SK-N-SH (cell line): Measurements from ENCODE around the gene LTBR.

Experiments
- CTCF ChIP-seq: fragments of 200-600 bp; sonication (generic); IDR thresholded peaks from 2 replicates; pipeline ENCODE4 v1.6.1; 2017; ENCODE audit warnings: antibody characterized with exemption, mild to moderate bottlenecking, moderate library complexity
- ELF1 ChIP-seq: IDR thresholded peaks from 2 replicates; pipeline ENCODE4 v1.4.0; 2012
- EZH2phosphoT487 ChIP-seq: fragments of 200-600 bp; sonication (generic); IDR thresholded peaks from 2 replicates; pipeline ENCODE4 v1.6.1; 2017; ENCODE audit warnings: low read depth, mixed run types, mild to moderate bottlenecking, antibody characterized with exemption, moderate library complexity, borderline replicate concordance
- JUND ChIP-seq: IDR thresholded peaks from 2 replicates; pipeline ENCODE4 v1.4.0; 2012
- MAX ChIP-seq: IDR thresholded peaks from 2 replicates; pipeline ENCODE4 v1.4.0; 2012; ENCODE audit warnings: low read depth
- MEF2A ChIP-seq: IDR thresholded peaks from 2 replicates; pipeline ENCODE4 v1.4.0; 2012; ENCODE audit warnings: low read depth, borderline replicate concordance
- MXI1 ChIP-seq: IDR thresholded peaks from 2 replicates; pipeline ENCODE4 v1.6.1; 2012; ENCODE audit warnings: mild to moderate bottlenecking, low read depth, low read length, improper control_type of control experiment
- REST ChIP-seq: IDR thresholded peaks from 2 replicates; pipeline ENCODE4 v1.6.1; 2012; ENCODE audit warnings: mild to moderate bottlenecking, low read depth, low read length, moderate library complexity
- SIN3A ChIP-seq: IDR thresholded peaks from 2 replicates; pipeline ENCODE4 v1.6.1; 2012; ENCODE audit warnings: low read depth, mild to moderate bottlenecking, low read length, moderate library complexity, borderline replicate concordance
- TAF1 ChIP-seq: IDR thresholded peaks from 2 replicates; pipeline ENCODE4 v1.6.1; 2012; ENCODE audit warnings: low read depth, mild to moderate bottlenecking, low read length, moderate library complexity, borderline replicate concordance

- TF ChIP-seq JUND (no peak), CTCF (no peak), MXI1 (no peak), REST (no peak), EZH2phosphoT487 (no peak), MEF2A (no peak), ELF1 (no peak), MAX (no peak), TAF1 (no peak), SIN3A (no peak)
These were observed 9.1 kb downstream of the LTBR start for GRCh38 chr12:6393109-6393508.
